GM23338 (cell line): ENCODE results near the gene ST6GALNAC3. TPM values are rescaled to one million over a fixed set of nuclear protein-coding genes. Genes with fewer than 3 reads are reported as not detected.

Experiments used
- ATAC-seq: fragments of 200-7000 bp; cut with Tn5 transposase; 3 replicates; pipeline ENCODE4 v1.9.1; 2020
- DNase-seq: peaks from one replicate; pipeline ENCODE4 v3.0.0-alpha.2; 2015; ENCODE audit warnings: low spot score
- H2AFZ ChIP-seq: fragments of 200-600 bp; sonication (generic); 2 replicates; pipeline ENCODE4 v1.8.0; 2016; ENCODE audit warnings: antibody characterized with exemption, mild to moderate bottlenecking, moderate library complexity
- H3F3A ChIP-seq: fragments of 200-600 bp; sonication (generic); replicated peaks from 2 replicates; pipeline ENCODE4 v1.8.0; 2017; ENCODE audit warnings: antibody characterized with exemption, mixed run types, low read depth
- H3K27ac ChIP-seq: fragments of 200-600 bp; sonication (generic); 2 replicates; pipeline ENCODE4 v1.6.1; 2016; ENCODE audit warnings: low read depth
- H3K27me3 ChIP-seq: fragments of 200-600 bp; sonication (generic); 2 replicates; pipeline ENCODE4 v1.8.0; 2016; ENCODE audit warnings: mild to moderate bottlenecking, mixed run types, moderate library complexity; ENCODE audit not compliant: insufficient read depth
- H3K36me3 ChIP-seq: fragments of 200-600 bp; sonication (generic); 2 replicates; pipeline ENCODE4 v1.8.0; 2016; ENCODE audit warnings: mild to moderate bottlenecking; ENCODE audit not compliant: insufficient read depth
- H3K4me1 ChIP-seq: fragments of 200-600 bp; sonication (generic); 2 replicates; pipeline ENCODE4 v1.8.0; 2016; ENCODE audit warnings: mild to moderate bottlenecking, moderate library complexity; ENCODE audit not compliant: insufficient read depth
- H3K4me2 ChIP-seq: fragments of 200-600 bp; sonication (generic); 2 replicates; pipeline ENCODE4 v1.7.1; 2017; ENCODE audit warnings: mixed run types
- H3K4me3 ChIP-seq: fragments of 200-600 bp; sonication (generic); 2 replicates; pipeline ENCODE4 v1.6.1; 2016; ENCODE audit warnings: mixed run types
- H3K79me2 ChIP-seq: fragments of 200-600 bp; sonication (generic); replicated peaks from 2 replicates; pipeline ENCODE4 v1.8.0; 2017; ENCODE audit warnings: mild to moderate bottlenecking; ENCODE audit not compliant: insufficient read depth
- H3K9me2 ChIP-seq: fragments of 200-600 bp; sonication (generic); 2 replicates; pipeline ENCODE4 v1.8.0; 2017; ENCODE audit not compliant: insufficient read depth
- H4K20me1 ChIP-seq: fragments of 200-600 bp; sonication (generic); replicated peaks from 2 replicates; pipeline ENCODE4 v1.8.0; 2017; ENCODE audit warnings: mild to moderate bottlenecking; ENCODE audit not compliant: insufficient read depth
- H3K27ac Mint-ChIP-seq: 2 replicates; pipeline ENCODE4 v1.8.0; 2020; ENCODE audit warnings: inconsistent platforms, mild to moderate bottlenecking, moderate library complexity, mixed read lengths
- H3K27me3 Mint-ChIP-seq: 3 replicates; pipeline ENCODE4 v1.8.0; 2022; ENCODE audit warnings: low read depth, mild to moderate bottlenecking, moderate library complexity, mixed read lengths, inconsistent platforms; ENCODE audit not compliant: insufficient read depth, poor library complexity
- H3K36me3 Mint-ChIP-seq: 3 replicates; pipeline ENCODE4 v1.8.0; 2021; ENCODE audit warnings: low read depth, mild to moderate bottlenecking, inconsistent platforms, moderate library complexity, mixed read lengths
- H3K4me1 Mint-ChIP-seq: 3 replicates; pipeline ENCODE4 v1.8.0; 2020; ENCODE audit warnings: mild to moderate bottlenecking, inconsistent platforms, mixed read lengths
- H3K4me3 Mint-ChIP-seq: 3 replicates; pipeline ENCODE4 v1.8.0; 2021; ENCODE audit warnings: moderate library complexity, mild to moderate bottlenecking, inconsistent platforms, mixed read lengths
- H3K9me3 Mint-ChIP-seq: 3 replicates; pipeline ENCODE4 v1.8.0; 2020; ENCODE audit warnings: moderate library complexity, mild to moderate bottlenecking, inconsistent platforms, mixed read lengths
- CREB1 ChIP-seq: fragments of 250-450 bp; sonication (Bioruptor Pico); IDR thresholded peaks from 2 replicates; pipeline ENCODE4 v1.5.0; 2020; ENCODE audit warnings: low read depth, mild to moderate bottlenecking, moderate library complexity
- EZH2 ChIP-seq: fragments of 200-600 bp; sonication (generic); IDR thresholded peaks from one replicate; pipeline ENCODE4 v1.8.0; 2017; ENCODE audit warnings: antibody characterized with exemption, mild to moderate bottlenecking, low read depth; ENCODE audit not compliant: unreplicated experiment
- EZH2phosphoT487 ChIP-seq: fragments of 200-600 bp; sonication (generic); IDR thresholded peaks from one replicate; pipeline ENCODE4 v1.8.1; 2018; ENCODE audit warnings: antibody characterized with exemption; ENCODE audit not compliant: unreplicated experiment
- JUNB ChIP-seq: IDR thresholded peaks from one replicate; pipeline ENCODE4 v1.6.1; 2016; ENCODE audit warnings: antibody characterized with exemption; ENCODE audit not compliant: unreplicated experiment
- NANOG ChIP-seq: IDR thresholded peaks from 2 replicates; pipeline ENCODE4 v1.6.1; 2016; ENCODE audit warnings: antibody characterized with exemption, borderline replicate concordance
- POLR2AphosphoS5 ChIP-seq: IDR thresholded peaks from 2 replicates; pipeline ENCODE4 v1.6.1; 2016; ENCODE audit warnings: antibody characterized with exemption, low read depth
- STAT1 ChIP-seq: IDR thresholded peaks from one replicate; pipeline ENCODE4 v1.6.1; 2016; ENCODE audit warnings: antibody characterized with exemption; ENCODE audit not compliant: unreplicated experiment
- ZNF114 ChIP-seq: fragments of 250-450 bp; sonication (Bioruptor Pico); IDR thresholded peaks from 2 replicates; pipeline ENCODE4 v1.5.0; 2020; ENCODE audit warnings: mild to moderate bottlenecking, moderate library complexity
- ZNF331 ChIP-seq: fragments of 250-450 bp; sonication (Bioruptor Pico); IDR thresholded peaks from 2 replicates; pipeline ENCODE4 v1.5.0; 2020; ENCODE audit warnings: low read depth, mild to moderate bottlenecking, moderate library complexity
- polyA plus RNA-seq: library from polyadenylated mRNA; unstranded; fragments of >200 nt; fragmentation: Nextera tagmentation; extraction: Ambion mirVana; gene quantifications from 2 replicates; pipeline ENCODE4 v1.2.1, GENCODE V29; 2016
- total RNA-seq: library from RNA; depleted of rRNA; stranded (reverse); fragments of >200 nt; shearing (Covaris generic); gene quantifications from 2 replicates; pipeline ENCODE4 v1.2.3, GENCODE V29; 2014
- TF ChIP-seq, protein P1 (sequence below): IDR thresholded peaks from one replicate; pipeline ENCODE4 v1.6.1; 2018; ENCODE audit warnings: antibody characterized with exemption; ENCODE audit not compliant: unreplicated experiment
- TF ChIP-seq, protein P2 (sequence below), 2 experiments: fragments of 200-600 bp in 1 of 2; sonication (generic) in 1 of 2; conservative IDR thresholded peaks; 2 replicates each; pipeline versions ENCODE4 v1.5.1 to v1.6.1; 2016 to 2017; ENCODE audit warnings: antibody characterized with exemption in 2 of 2, low read depth in 2 of 2, mild to moderate bottlenecking in 2 of 2, moderate library complexity in 1 of 2
- TF ChIP-seq, protein P3 (sequence below): IDR thresholded peaks from 2 replicates; pipeline ENCODE4 v1.6.1; 2016; ENCODE audit warnings: antibody characterized with exemption
- TF ChIP-seq, protein P4 (sequence below): fragments of 250-450 bp; sonication (Bioruptor Pico); IDR thresholded peaks from 2 replicates; pipeline ENCODE4 v1.5.0; 2020; ENCODE audit warnings: mild to moderate bottlenecking, moderate library complexity

The ST6GALNAC3 gene
- total and polyA plus RNA-seq, 2 experiments from 2014 or later, result 4.7 to 11.6 TPM

DNA sequence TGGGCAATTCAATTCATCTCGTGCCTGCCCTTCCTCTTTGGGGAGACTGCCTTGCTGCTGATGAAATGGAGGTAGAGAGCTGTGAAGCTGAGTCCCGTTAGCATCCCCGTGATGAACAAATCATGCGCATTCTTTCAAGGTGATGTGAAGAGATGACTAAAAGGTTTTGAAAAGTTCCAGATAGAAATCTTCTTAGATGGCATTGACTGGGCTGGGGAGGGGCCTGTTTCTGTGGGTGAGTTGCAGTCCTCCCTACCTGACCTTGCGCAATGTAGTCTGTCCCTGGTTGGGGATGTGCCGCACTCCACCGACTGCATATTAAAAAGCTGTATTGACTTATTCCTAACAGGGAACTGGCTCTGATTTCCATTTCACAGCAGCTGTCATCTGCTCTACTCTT lies 49.6 kb downstream of the ST6GALNAC3 start:
- H3K9me2 ChIP-seq, result peaks cover 5% of the 10 kb centered on the region
- H3K27me3 ChIP-seq, result no peaks in the 10 kb centered on the region
- no peaks in the 10 kb centered on the region for H3K4me1 ChIP-seq
- no peaks in the 10 kb centered on the region; the same call in 1 of the 2 replicates for H3K79me2 ChIP-seq
- H3K27ac Mint-ChIP-seq, result no peak overlapping the region
- no peaks in the 10 kb centered on the region for H3F3A ChIP-seq
- H3K9me3 Mint-ChIP-seq, result no peaks in the 10 kb centered on the region; the same call in 2 of the 3 replicates
- H2AFZ ChIP-seq, result no peak overlapping the region
- peaks cover 27% of the 10 kb centered on the region for H3K4me1 Mint-ChIP-seq
- no peak overlapping the region for H3K4me3 Mint-ChIP-seq
- H3K36me3 ChIP-seq, result no peaks in the 10 kb centered on the region
- no peak for ATAC-seq
- no peak for DNase-seq
- H3K4me2 ChIP-seq, result no peak overlapping the region
- H3K4me3 ChIP-seq, result no peak overlapping the region
- 0 out of 2 replicates have a peak, but pooled peaks cover 3% of the 10 kb centered on the region for H4K20me1 ChIP-seq
- no peak overlapping the region for H3K27ac ChIP-seq
- H3K36me3 Mint-ChIP-seq, result peaks cover 9% of the 10 kb centered on the region; the same call in 1 of the 3 replicates
- H3K27me3 Mint-ChIP-seq, result peaks cover 14% of the 10 kb centered on the region
- TF ChIP-seq, protein P1, sequence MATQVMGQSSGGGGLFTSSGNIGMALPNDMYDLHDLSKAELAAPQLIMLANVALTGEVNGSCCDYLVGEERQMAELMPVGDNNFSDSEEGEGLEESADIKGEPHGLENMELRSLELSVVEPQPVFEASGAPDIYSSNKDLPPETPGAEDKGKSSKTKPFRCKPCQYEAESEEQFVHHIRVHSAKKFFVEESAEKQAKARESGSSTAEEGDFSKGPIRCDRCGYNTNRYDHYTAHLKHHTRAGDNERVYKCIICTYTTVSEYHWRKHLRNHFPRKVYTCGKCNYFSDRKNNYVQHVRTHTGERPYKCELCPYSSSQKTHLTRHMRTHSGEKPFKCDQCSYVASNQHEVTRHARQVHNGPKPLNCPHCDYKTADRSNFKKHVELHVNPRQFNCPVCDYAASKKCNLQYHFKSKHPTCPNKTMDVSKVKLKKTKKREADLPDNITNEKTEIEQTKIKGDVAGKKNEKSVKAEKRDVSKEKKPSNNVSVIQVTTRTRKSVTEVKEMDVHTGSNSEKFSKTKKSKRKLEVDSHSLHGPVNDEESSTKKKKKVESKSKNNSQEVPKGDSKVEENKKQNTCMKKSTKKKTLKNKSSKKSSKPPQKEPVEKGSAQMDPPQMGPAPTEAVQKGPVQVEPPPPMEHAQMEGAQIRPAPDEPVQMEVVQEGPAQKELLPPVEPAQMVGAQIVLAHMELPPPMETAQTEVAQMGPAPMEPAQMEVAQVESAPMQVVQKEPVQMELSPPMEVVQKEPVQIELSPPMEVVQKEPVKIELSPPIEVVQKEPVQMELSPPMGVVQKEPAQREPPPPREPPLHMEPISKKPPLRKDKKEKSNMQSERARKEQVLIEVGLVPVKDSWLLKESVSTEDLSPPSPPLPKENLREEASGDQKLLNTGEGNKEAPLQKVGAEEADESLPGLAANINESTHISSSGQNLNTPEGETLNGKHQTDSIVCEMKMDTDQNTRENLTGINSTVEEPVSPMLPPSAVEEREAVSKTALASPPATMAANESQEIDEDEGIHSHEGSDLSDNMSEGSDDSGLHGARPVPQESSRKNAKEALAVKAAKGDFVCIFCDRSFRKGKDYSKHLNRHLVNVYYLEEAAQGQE, result no peak
- TF ChIP-seq NANOG (no peak), EZH2phosphoT487 (no peak), EZH2 (no peak), CREB1 (no peak), ZNF331 (CRISPR knock-in tag) (no peak), POLR2AphosphoS5 (no peak), ZNF114 (CRISPR knock-in tag) (no peak), STAT1 (no peak), JUNB (no peak)
- TF ChIP-seq, protein P2, sequence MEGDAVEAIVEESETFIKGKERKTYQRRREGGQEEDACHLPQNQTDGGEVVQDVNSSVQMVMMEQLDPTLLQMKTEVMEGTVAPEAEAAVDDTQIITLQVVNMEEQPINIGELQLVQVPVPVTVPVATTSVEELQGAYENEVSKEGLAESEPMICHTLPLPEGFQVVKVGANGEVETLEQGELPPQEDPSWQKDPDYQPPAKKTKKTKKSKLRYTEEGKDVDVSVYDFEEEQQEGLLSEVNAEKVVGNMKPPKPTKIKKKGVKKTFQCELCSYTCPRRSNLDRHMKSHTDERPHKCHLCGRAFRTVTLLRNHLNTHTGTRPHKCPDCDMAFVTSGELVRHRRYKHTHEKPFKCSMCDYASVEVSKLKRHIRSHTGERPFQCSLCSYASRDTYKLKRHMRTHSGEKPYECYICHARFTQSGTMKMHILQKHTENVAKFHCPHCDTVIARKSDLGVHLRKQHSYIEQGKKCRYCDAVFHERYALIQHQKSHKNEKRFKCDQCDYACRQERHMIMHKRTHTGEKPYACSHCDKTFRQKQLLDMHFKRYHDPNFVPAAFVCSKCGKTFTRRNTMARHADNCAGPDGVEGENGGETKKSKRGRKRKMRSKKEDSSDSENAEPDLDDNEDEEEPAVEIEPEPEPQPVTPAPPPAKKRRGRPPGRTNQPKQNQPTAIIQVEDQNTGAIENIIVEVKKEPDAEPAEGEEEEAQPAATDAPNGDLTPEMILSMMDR (conservative IDR thresholded peaks at IDR 0.05; ENCODE audit: low read depth in 2 of 2), result no peak
- TF ChIP-seq, protein P3, sequence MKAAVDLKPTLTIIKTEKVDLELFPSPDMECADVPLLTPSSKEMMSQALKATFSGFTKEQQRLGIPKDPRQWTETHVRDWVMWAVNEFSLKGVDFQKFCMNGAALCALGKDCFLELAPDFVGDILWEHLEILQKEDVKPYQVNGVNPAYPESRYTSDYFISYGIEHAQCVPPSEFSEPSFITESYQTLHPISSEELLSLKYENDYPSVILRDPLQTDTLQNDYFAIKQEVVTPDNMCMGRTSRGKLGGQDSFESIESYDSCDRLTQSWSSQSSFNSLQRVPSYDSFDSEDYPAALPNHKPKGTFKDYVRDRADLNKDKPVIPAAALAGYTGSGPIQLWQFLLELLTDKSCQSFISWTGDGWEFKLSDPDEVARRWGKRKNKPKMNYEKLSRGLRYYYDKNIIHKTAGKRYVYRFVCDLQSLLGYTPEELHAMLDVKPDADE, result no peak
- TF ChIP-seq, protein P4, sequence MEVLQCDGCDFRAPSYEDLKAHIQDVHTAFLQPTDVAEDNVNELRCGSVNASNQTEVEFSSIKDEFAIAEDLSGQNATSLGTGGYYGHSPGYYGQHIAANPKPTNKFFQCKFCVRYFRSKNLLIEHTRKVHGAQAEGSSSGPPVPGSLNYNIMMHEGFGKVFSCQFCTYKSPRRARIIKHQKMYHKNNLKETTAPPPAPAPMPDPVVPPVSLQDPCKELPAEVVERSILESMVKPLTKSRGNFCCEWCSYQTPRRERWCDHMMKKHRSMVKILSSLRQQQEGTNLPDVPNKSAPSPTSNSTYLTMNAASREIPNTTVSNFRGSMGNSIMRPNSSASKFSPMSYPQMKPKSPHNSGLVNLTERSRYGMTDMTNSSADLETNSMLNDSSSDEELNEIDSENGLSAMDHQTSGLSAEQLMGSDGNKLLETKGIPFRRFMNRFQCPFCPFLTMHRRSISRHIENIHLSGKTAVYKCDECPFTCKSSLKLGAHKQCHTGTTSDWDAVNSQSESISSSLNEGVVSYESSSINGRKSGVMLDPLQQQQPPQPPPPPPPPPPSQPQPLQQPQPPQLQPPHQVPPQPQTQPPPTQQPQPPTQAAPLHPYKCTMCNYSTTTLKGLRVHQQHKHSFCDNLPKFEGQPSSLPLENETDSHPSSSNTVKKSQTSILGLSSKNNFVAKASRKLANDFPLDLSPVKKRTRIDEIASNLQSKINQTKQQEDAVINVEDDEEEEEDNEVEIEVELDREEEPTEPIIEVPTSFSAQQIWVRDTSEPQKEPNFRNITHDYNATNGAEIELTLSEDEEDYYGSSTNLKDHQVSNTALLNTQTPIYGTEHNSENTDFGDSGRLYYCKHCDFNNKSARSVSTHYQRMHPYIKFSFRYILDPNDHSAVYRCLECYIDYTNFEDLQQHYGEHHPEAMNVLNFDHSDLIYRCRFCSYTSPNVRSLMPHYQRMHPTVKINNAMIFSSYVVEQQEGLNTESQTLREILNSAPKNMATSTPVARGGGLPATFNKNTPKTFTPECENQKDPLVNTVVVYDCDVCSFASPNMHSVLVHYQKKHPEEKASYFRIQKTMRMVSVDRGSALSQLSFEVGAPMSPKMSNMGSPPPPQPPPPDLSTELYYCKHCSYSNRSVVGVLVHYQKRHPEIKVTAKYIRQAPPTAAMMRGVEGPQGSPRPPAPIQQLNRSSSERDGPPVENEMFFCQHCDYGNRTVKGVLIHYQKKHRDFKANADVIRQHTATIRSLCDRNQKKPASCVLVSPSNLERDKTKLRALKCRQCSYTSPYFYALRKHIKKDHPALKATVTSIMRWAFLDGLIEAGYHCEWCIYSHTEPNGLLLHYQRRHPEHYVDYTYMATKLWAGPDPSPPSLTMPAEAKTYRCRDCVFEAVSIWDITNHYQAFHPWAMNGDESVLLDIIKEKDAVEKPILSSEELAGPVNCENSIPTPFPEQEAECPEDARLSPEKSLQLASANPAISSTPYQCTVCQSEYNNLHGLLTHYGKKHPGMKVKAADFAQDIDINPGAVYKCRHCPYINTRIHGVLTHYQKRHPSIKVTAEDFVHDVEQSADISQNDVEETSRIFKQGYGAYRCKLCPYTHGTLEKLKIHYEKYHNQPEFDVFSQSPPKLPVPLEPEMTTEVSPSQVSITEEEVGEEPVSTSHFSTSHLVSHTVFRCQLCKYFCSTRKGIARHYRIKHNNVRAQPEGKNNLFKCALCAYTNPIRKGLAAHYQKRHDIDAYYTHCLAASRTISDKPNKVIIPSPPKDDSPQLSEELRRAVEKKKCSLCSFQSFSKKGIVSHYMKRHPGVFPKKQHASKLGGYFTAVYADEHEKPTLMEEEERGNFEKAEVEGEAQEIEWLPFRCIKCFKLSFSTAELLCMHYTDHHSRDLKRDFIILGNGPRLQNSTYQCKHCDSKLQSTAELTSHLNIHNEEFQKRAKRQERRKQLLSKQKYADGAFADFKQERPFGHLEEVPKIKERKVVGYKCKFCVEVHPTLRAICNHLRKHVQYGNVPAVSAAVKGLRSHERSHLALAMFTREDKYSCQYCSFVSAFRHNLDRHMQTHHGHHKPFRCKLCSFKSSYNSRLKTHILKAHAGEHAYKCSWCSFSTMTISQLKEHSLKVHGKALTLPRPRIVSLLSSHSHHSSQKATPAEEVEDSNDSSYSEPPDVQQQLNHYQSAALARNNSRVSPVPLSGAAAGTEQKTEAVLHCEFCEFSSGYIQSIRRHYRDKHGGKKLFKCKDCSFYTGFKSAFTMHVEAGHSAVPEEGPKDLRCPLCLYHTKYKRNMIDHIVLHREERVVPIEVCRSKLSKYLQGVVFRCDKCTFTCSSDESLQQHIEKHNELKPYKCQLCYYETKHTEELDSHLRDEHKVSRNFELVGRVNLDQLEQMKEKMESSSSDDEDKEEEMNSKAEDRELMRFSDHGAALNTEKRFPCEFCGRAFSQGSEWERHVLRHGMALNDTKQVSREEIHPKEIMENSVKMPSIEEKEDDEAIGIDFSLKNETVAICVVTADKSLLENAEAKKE (CRISPR knock-in tag), result no peak
